ENCODE measurements around the gene BRCA1.

DNA sequence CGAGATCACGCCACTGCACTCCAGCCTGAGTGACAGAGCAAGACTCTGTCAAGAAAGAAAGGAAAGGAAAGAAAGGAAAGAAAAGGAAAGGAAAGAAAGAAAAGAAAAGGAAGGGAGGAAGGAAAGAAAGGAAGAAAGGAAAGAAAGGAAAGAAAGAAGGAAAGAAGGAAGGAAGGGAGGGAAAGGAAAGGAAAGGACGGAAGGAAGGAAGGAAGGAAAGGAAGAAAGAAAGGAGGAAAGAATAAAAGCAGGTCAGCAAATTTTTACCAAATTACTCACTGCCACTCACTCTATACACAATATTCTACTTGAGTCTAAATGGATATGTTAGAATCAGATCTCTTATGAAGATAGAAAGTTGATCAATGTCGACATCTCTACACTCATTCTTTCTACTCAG is 50.3 kb downstream of the BRCA1 start:
- no peak for TF ChIP-seq SP1 (IDR thresholded peaks at IDR 0.05; ENCODE audit: low read depth)
- TF ChIP-seq POLR2A (IDR thresholded peaks at IDR 0.05; ENCODE audit: borderline replicate concordance, extremely low read depth, insufficient read depth, insufficient read length): no peak
- no peak for TF ChIP-seq EZH2 (IDR thresholded peaks at IDR 0.05)
- TF ChIP-seq ZBTB33 (IDR thresholded peaks at IDR 0.05; ENCODE audit: extremely low read depth, insufficient replicate concordance, low read length): no peak
